OCI-LY1 (cell line): Measurements from ENCODE around the gene CASP10.

Experiments
- EZH2 ChIP-seq: fragments of 200-600 bp; sonication (generic), shearing (Covaris generic); IDR thresholded peaks from 2 replicates; pipeline ENCODE4 v1.8.0; 2017; ENCODE audit warnings: borderline replicate concordance, mixed run types, mild to moderate bottlenecking, antibody characterized with exemption, low read length, moderate library complexity, mixed read lengths
- TF ChIP-seq, protein P1 (sequence below): fragments of 200-600 bp; sonication (generic), shearing (Covaris generic); IDR thresholded peaks from 2 replicates; pipeline ENCODE4 v1.5.1; 2017; ENCODE audit warnings: mild to moderate bottlenecking, antibody characterized with exemption, low read length, moderate library complexity, mixed read lengths

DNA sequence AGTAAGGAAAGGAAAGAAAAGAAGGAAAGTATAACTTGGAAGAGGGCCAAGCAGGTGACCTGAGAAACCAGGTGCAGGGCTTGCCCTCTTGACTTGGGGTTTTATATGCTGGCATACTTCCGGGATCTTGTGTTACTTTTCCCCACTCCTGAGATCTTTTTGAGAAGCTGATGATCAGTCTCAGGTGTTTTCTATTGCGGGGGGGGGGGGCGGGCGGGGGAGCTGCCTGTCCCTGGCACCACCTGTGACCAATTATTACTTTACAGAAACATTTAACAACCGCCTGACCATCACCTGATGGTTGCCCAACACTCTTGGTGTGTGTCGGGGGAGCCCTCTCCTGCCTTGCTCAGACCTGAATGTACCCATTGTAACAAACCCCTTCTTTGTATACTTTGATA is 6.9 kb upstream of the CASP10 start:
- no peak for TF ChIP-seq EZH2
- TF ChIP-seq, protein P1, sequence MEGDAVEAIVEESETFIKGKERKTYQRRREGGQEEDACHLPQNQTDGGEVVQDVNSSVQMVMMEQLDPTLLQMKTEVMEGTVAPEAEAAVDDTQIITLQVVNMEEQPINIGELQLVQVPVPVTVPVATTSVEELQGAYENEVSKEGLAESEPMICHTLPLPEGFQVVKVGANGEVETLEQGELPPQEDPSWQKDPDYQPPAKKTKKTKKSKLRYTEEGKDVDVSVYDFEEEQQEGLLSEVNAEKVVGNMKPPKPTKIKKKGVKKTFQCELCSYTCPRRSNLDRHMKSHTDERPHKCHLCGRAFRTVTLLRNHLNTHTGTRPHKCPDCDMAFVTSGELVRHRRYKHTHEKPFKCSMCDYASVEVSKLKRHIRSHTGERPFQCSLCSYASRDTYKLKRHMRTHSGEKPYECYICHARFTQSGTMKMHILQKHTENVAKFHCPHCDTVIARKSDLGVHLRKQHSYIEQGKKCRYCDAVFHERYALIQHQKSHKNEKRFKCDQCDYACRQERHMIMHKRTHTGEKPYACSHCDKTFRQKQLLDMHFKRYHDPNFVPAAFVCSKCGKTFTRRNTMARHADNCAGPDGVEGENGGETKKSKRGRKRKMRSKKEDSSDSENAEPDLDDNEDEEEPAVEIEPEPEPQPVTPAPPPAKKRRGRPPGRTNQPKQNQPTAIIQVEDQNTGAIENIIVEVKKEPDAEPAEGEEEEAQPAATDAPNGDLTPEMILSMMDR = no peak
